Keratinocyte (primary cell): ENCODE results near the gene ITPR1. TPM values are rescaled to one million over a fixed set of nuclear protein-coding genes. Genes with fewer than 3 reads are reported as not detected.

Experiments
- DNase-seq: peaks from one replicate; pipeline ENCODE4 v3.0.0-alpha.2; 2011; ENCODE audit warnings: low read depth, missing footprints, low spot score
- FAIRE-seq: peaks from 2 replicates; lab custom pipeline; 2011; peaks lifted over from hg19 to GRCh38; lab: Jason Lieb, UNC
- H2AFZ ChIP-seq: 2 replicates; pipeline ENCODE4 v1.6.0; 2012; ENCODE audit warnings: low read length, control low read depth, inconsistent platforms; ENCODE audit not compliant: control insufficient read depth
- H3K27ac ChIP-seq: 2 replicates; pipeline ENCODE4 v1.5.1; 2011; ENCODE audit warnings: low read length; ENCODE audit not compliant: control insufficient read depth, insufficient read depth
- H3K27me3 ChIP-seq: 3 replicates; pipeline ENCODE4 v1.6.0; 2011; ENCODE audit warnings: low read length; ENCODE audit not compliant: control insufficient read depth, insufficient read depth; ENCODE audit errors: extremely low read depth
- H3K36me3 ChIP-seq, 2 experiments: 2 replicates in 1 of 2; 3 replicates in 1 of 2; pipeline ENCODE4 v1.5.1; 2011; ENCODE audit warnings: low read length in 2 of 2, mild to moderate bottlenecking in 1 of 2; ENCODE audit not compliant: control insufficient read depth in 2 of 2, insufficient read depth in 2 of 2; ENCODE audit errors: extremely low read depth in 1 of 2
- H3K4me1 ChIP-seq: 3 replicates; pipeline ENCODE4 v1.5.1; 2011; ENCODE audit warnings: low read length; ENCODE audit not compliant: control insufficient read depth, insufficient read depth; ENCODE audit errors: extremely low read depth
- H3K4me2 ChIP-seq: 3 replicates; pipeline ENCODE4 v1.6.0; 2011; ENCODE audit warnings: low read depth, low read length; ENCODE audit not compliant: control insufficient read depth, insufficient read depth; ENCODE audit errors: extremely low read depth
- H3K4me3 ChIP-seq, 3 experiments: fragments of 200-600 bp in 1 of 3; sonication (generic) in 1 of 3; 2 replicates in 2 of 3; 3 replicates in 1 of 3; pipeline ENCODE4 v1.5.1; 2011 to 2016; ENCODE audit warnings: low read length in 3 of 3, mild to moderate bottlenecking in 3 of 3, control low read depth in 2 of 3, inconsistent platforms in 1 of 3, low read depth in 1 of 3, mixed read lengths in 1 of 3, mixed run types in 1 of 3, moderate library complexity in 1 of 3; ENCODE audit not compliant: control insufficient read depth in 2 of 3, insufficient read depth in 2 of 3; ENCODE audit errors: extremely low read depth in 1 of 3
- H3K79me2 ChIP-seq: 2 replicates; pipeline ENCODE4 v1.6.0; 2012; ENCODE audit warnings: low read length; ENCODE audit not compliant: control insufficient read depth, insufficient read depth
- H3K9ac ChIP-seq: 3 replicates; pipeline ENCODE4 v1.6.0; 2011; ENCODE audit warnings: low read length; ENCODE audit not compliant: control insufficient read depth, insufficient read depth; ENCODE audit errors: extremely low read depth
- H3K9me1 ChIP-seq: 3 replicates; pipeline ENCODE4 v1.6.0; 2011; ENCODE audit warnings: low read length; ENCODE audit not compliant: control insufficient read depth, insufficient read depth; ENCODE audit errors: extremely low read depth
- H3K9me3 ChIP-seq: 2 replicates; pipeline ENCODE4 v1.5.1; 2012; ENCODE audit warnings: low read depth, low read length; ENCODE audit not compliant: control insufficient read depth
- H4K20me1 ChIP-seq: 3 replicates; pipeline ENCODE4 v1.6.0; 2011; ENCODE audit warnings: low read length; ENCODE audit not compliant: control insufficient read depth, insufficient read depth; ENCODE audit errors: extremely low read depth
- CTCF ChIP-seq, 3 experiments: IDR thresholded peaks in 1 of 3; conservative IDR thresholded peaks in 1 of 3; optimal IDR thresholded peaks in 1 of 3; 2 replicates in 2 of 3; 3 replicates in 1 of 3; pipeline versions ENCODE3 to v1.5.1; 2011; ENCODE audit warnings: low read length in 3 of 3, mild to moderate bottlenecking in 3 of 3, moderate library complexity in 2 of 3, control low read depth in 1 of 3, inconsistent platforms in 1 of 3; ENCODE audit not compliant: insufficient read depth in 2 of 3; ENCODE audit errors: extremely low read depth in 1 of 3
- EZH2 ChIP-seq: IDR thresholded peaks from one replicate; pipeline ENCODE4 v1.6.1; 2012; ENCODE audit warnings: inconsistent platforms, mild to moderate bottlenecking, low read length, moderate library complexity
- dilution Hi-C: fragments of 300-500 bp; cut with MboI; formaldehyde crosslinking; loops from one replicate; pipeline ENCODE4 v1.7.0; 2020; ENCODE audit warnings: low sequenced_read_pairs; ENCODE audit not compliant: extremely low pct_ligation_motif_present
- polyA plus RNA-seq, 5 experiments: library from polyadenylated mRNA; depleted of rRNA in 3 of 5; stranded (reverse) in 3 of 5; stranded (forward) in 1 of 5; unstranded in 1 of 5; fragments of >200 nt; gene quantifications; 1 replicate in 1 of 5; 2 replicates in 3 of 5; 3 replicates in 1 of 5; pipeline versions ENCODE4 v1.2.1 to v1.2.3, GENCODE V29; 2011 to 2012; ENCODE audit warnings: missing spikeins in 2 of 5, low read depth in 1 of 5, low replicate concordance in 1 of 5

The ITPR1 gene
- polyA plus RNA-seq, 1 donor (not counting 4 experiments of a cell fraction or from before 2014, with no cell fraction given): 3.5 TPM

DNA sequence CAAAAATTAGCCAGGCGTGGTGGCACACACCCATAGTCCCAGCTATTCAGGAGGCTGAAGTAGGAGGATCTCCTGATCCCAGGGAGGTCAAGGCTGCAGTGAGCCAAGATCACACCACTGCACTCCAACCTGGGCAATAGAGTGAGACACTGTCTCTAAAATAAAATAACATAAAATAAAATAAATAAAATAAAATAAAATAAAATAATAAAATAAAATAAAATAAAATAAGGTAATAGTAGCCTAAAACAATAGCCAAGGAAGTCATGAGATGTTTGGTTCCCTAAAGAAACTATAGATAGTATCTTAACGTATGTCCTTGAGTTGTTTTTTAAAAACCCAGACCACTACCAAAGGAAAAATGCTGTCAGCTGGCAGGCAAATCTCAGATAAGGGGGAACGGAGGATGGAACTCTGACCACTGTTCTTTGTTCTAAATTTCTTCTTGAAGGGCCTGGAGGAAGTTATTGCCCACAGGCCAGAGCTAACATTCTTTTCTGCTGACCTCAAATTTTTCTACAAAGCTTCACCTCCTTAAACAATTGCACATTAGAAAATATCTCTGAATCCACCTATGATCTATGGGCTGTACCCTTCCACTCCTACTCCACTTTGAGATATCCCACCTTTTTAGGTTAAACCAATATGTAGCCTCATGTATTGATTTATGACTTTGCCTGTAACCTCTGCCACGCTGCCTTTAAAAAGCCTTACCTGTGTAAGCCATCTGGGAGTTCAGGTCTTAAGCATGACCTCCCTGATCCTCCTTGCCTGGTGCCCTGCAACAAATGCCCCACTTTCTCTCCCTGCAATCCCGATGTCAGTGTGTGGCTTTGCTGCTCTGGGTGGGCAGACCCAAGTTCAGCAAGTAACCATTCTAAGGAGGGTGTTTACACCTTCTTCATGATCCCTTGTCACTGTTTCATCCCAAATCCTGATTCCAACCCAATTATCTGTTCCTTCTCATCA is 359.9 kb downstream of the ITPR1 start:
- no peaks in the 10 kb centered on the region for H3K9me1 ChIP-seq
- dilution Hi-C loops: no loop called here
- H3K9me3 ChIP-seq: no peaks in the 10 kb centered on the region
- H3K4me1 ChIP-seq: peaks cover 6% of the 10 kb centered on the region
- H4K20me1 ChIP-seq: no peaks in the 10 kb centered on the region
- no peaks in the 10 kb centered on the region for H3K79me2 ChIP-seq
- no peak for FAIRE-seq
- DNase-seq: no peak
- peak overlapping the region; percentile 72 for H2AFZ ChIP-seq
- no peak overlapping the region for H3K4me3 ChIP-seq
- H3K27ac ChIP-seq: no peak overlapping the region
- H3K4me2 ChIP-seq: no peak overlapping the region
- no peaks in the 10 kb centered on the region for H3K36me3 ChIP-seq
- H3K27me3 ChIP-seq: no peaks in the 10 kb centered on the region
- H3K9ac ChIP-seq: no peak overlapping the region
- no peak for TF ChIP-seq EZH2
- TF ChIP-seq CTCF (optimal IDR thresholded peaks at IDR 0.05 in 1 of 3, IDR thresholded peaks at IDR 0.05 in 1 of 3, conservative IDR thresholded peaks at IDR 0.05 in 1 of 3; ENCODE audit: extremely low read depth in 1 of 3, insufficient read depth in 2 of 3, low read length in 3 of 3): no peak

DNA sequence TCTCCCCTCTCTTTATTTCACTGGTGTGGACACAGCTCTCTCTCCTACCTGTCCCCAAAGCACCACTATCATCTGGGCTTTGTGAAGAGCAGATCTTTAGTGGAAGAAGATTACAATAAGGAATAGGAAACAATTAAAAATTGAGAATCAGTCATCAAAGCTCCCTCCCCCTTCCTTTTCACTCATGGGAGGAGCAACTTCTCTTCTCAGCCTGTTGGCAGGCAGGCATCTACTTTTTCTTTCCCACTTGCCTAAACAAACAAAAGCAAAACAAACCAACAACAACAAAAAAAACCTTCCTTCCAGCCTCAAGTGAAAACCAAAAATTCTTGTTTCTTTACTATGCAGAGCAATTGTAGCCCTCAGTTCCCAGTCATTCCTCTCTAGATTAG is 360.6 kb downstream of the ITPR1 start:
- H4K20me1 ChIP-seq: no peaks in the 10 kb centered on the region
- no peak overlapping the region for H3K9ac ChIP-seq
- TF ChIP-seq CTCF (optimal IDR thresholded peaks at IDR 0.05 in 1 of 3, IDR thresholded peaks at IDR 0.05 in 1 of 3, conservative IDR thresholded peaks at IDR 0.05 in 1 of 3; ENCODE audit: extremely low read depth in 1 of 3, insufficient read depth in 2 of 3, low read length in 3 of 3) (no peak), EZH2 (no peak)
- H3K4me3 ChIP-seq: no peak overlapping the region
- peaks cover 6% of the 10 kb centered on the region for H3K4me1 ChIP-seq
- no peaks in the 10 kb centered on the region for H3K27me3 ChIP-seq
- H2AFZ ChIP-seq: peak overlapping the region; percentile 72
- dilution Hi-C loops: no loop called here
- no peaks in the 10 kb centered on the region for H3K36me3 ChIP-seq
- H3K79me2 ChIP-seq: no peaks in the 10 kb centered on the region
- no peak overlapping the region for H3K4me2 ChIP-seq
- no peak for DNase-seq
- H3K9me1 ChIP-seq: no peaks in the 10 kb centered on the region
- FAIRE-seq: no peak
- no peaks in the 10 kb centered on the region for H3K9me3 ChIP-seq
- no peak overlapping the region for H3K27ac ChIP-seq
